OCI-LY3 (cell line): Measurements from ENCODE around the gene ZNF827.

Source experiments
- H2AFZ ChIP-seq: fragments of 200-600, 300-600 bp; shearing (Covaris generic); 2 replicates; pipeline ENCODE4 v1.6.0; 2014; ENCODE audit warnings: antibody characterized with exemption, low read depth, low read length
- H3K27ac ChIP-seq: fragments of 200-600, 300-600 bp; sonication (generic); 2 replicates; pipeline ENCODE4 v1.5.1; 2014; ENCODE audit warnings: mild to moderate bottlenecking, low read length, moderate library complexity, mixed read lengths
- H3K27me3 ChIP-seq: fragments of 200-600, 300-600 bp; sonication (generic); 2 replicates; pipeline ENCODE4 v1.6.1; 2014; ENCODE audit warnings: low read depth, low read length, mixed read lengths
- H3K36me3 ChIP-seq: fragments of 200-600, 300-600 bp; sonication (generic); replicated peaks from 2 replicates; pipeline ENCODE3; 2014; ENCODE audit warnings: low read depth, low read length, mixed read lengths
- H3K4me1 ChIP-seq: fragments of 300-600, 200-600 bp; sonication (generic); 2 replicates; pipeline ENCODE4 v1.6.1; 2014; ENCODE audit warnings: low read length, mixed read lengths
- H3K4me2 ChIP-seq: fragments of 200-600, 300-600 bp; sonication (generic); 2 replicates; pipeline ENCODE4 v1.6.1; 2014; ENCODE audit warnings: low read length, mixed read lengths
- H3K4me3 ChIP-seq: fragments of 300-600, 200-600 bp; sonication (generic); 2 replicates; pipeline ENCODE4 v1.5.1; 2014; ENCODE audit warnings: antibody characterized with exemption, mild to moderate bottlenecking, low read length, moderate library complexity
- H3K79me2 ChIP-seq: fragments of 300-600, 200-600 bp; shearing (Covaris generic); 2 replicates; pipeline ENCODE4 v1.6.1; 2014; ENCODE audit warnings: mild to moderate bottlenecking, low read length, mixed read lengths
- H3K9ac ChIP-seq: fragments of 300-600, 200-600 bp; shearing (Covaris generic); 2 replicates; pipeline ENCODE4 v1.6.0; 2014; ENCODE audit warnings: mild to moderate bottlenecking, low read length, moderate library complexity
- H3K9me3 ChIP-seq: fragments of 200-600, 300-600 bp; shearing (Covaris generic); 2 replicates; pipeline ENCODE4 v1.6.1; 2014; ENCODE audit warnings: low read length, mixed read lengths; ENCODE audit not compliant: insufficient read depth
- H4K20me1 ChIP-seq: fragments of 200-600, 300-600 bp; sonication (generic); 2 replicates; pipeline ENCODE4 v1.6.1; 2016; ENCODE audit warnings: low read length, mixed read lengths; ENCODE audit not compliant: insufficient read depth
- EZH2phosphoT487 ChIP-seq: fragments of 200-600 bp; shearing (Covaris generic); IDR thresholded peaks from 2 replicates; pipeline ENCODE4 v1.6.1; 2018; ENCODE audit warnings: antibody characterized with exemption, mixed run types, low read depth
- TF ChIP-seq, protein P1 (sequence below): fragments of 200-600, 300-600 bp; sonication (generic); IDR thresholded peaks from 2 replicates; pipeline ENCODE4 v1.5.1; 2014; ENCODE audit warnings: antibody characterized with exemption, low read length, low read depth

ZNF827 gene

DNA sequence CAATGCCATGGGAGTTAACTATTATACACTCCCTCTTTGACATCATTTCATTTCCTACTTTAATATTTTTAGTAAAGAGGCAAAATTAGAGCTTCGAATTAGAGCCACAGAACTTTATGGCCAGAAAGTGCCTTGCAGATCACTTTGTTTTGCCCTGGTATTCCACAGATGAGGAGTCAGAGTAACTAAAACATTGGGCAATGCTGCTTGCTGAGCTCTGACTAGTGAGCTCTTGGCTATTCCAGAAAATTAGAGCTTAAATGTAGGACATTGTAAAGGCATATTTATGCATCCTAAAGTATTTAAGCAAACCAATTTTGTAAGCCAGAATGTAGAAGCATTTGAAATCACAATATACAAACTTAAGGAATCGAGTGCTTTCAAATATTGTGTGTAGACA is 6.3 kb upstream of the ZNF827 start:
- TF ChIP-seq, protein P1, sequence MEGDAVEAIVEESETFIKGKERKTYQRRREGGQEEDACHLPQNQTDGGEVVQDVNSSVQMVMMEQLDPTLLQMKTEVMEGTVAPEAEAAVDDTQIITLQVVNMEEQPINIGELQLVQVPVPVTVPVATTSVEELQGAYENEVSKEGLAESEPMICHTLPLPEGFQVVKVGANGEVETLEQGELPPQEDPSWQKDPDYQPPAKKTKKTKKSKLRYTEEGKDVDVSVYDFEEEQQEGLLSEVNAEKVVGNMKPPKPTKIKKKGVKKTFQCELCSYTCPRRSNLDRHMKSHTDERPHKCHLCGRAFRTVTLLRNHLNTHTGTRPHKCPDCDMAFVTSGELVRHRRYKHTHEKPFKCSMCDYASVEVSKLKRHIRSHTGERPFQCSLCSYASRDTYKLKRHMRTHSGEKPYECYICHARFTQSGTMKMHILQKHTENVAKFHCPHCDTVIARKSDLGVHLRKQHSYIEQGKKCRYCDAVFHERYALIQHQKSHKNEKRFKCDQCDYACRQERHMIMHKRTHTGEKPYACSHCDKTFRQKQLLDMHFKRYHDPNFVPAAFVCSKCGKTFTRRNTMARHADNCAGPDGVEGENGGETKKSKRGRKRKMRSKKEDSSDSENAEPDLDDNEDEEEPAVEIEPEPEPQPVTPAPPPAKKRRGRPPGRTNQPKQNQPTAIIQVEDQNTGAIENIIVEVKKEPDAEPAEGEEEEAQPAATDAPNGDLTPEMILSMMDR: no peak
- no peak for TF ChIP-seq EZH2phosphoT487
- H3K9ac ChIP-seq: no peak overlapping the region
- H3K27ac ChIP-seq: no peak overlapping the region
- H3K9me3 ChIP-seq: no peaks in the 10 kb centered on the region
- H3K27me3 ChIP-seq: peaks cover 49% of the 10 kb centered on the region
- peaks cover 4% of the 10 kb centered on the region for H3K4me1 ChIP-seq
- H3K79me2 ChIP-seq: no peaks in the 10 kb centered on the region
- no peaks in the 10 kb centered on the region for H3K36me3 ChIP-seq
- H2AFZ ChIP-seq: no peak overlapping the region
- H3K4me2 ChIP-seq: no peak overlapping the region
- H3K4me3 ChIP-seq: no peak overlapping the region
- no peaks in the 10 kb centered on the region for H4K20me1 ChIP-seq

DNA sequence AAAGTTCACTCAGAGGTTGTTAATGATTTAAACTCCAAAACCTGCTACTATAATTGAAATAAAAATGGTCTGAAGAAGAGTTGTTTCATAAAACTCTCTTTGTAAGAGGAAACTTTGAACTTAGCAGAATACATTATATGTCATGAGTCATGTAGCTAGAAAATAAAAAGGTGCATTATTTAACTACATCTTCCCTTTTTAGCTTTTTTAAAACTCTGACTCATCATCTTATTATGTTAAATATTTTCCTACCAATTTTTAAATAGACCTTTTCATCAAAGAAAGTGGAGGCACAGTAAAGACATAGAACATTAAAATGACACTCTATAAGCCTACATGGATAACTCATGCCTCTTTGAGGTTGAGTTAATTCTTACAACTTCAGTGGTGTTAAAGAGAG is 1.2 kb upstream of the ZNF827 start:
- no peaks in the 10 kb centered on the region for H3K36me3 ChIP-seq
- no peak for TF ChIP-seq EZH2phosphoT487
- TF ChIP-seq, protein P1: no peak
- H3K9ac ChIP-seq: 0 out of 2 replicates have a peak overlapping the region, but pooled peaks have one; percentile 97
- H3K9me3 ChIP-seq: no peaks in the 10 kb centered on the region
- no peak overlapping the region for H3K27ac ChIP-seq
- peak overlapping the region; percentile 87 for H3K4me3 ChIP-seq
- H3K4me2 ChIP-seq: peak overlapping the region; percentile 72
- H3K4me1 ChIP-seq: peaks cover 24% of the 10 kb centered on the region
- no peak overlapping the region for H2AFZ ChIP-seq
- peaks cover 4% of the 10 kb centered on the region; the same call in 1 of the 2 replicates for H3K27me3 ChIP-seq
- H4K20me1 ChIP-seq: no peaks in the 10 kb centered on the region
- H3K79me2 ChIP-seq: peaks cover 33% of the 10 kb centered on the region

DNA sequence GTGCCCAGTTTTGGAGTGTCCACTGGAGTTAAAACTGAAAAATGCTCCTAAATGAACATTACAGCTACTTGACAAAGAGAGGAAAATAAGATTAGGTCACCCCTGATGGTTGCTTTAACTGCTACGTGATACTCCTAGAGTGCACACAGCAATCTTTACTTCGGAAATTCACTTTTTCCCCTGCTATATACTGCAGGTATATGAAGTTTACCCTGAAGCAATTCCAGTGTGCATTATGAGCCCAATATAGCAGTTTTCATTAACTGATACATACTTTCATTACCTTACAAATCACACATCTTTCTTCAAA is 773 bp upstream of the ZNF827 start:
- Histone ChIP-seq H4K20me1 (peaks cover 2% of the 10 kb centered on the region), H3K9me3 (no peaks in the 10 kb centered on the region), H2AFZ (no peak overlapping the region), H3K9ac (peak overlapping the region; percentile 97), H3K79me2 (peaks cover 37% of the 10 kb centered on the region), H3K4me1 (peaks cover 29% of the 10 kb centered on the region), H3K27ac (no peak overlapping the region), H3K36me3 (no peaks in the 10 kb centered on the region), H3K4me2 (peak overlapping the region; percentile 72), H3K27me3 (peaks cover 4% of the 10 kb centered on the region; the same call in 1 of the 2 replicates), H3K4me3 (peak overlapping the region; percentile 87)
- no peak for TF ChIP-seq EZH2phosphoT487
- TF ChIP-seq, protein P1: no peak

DNA sequence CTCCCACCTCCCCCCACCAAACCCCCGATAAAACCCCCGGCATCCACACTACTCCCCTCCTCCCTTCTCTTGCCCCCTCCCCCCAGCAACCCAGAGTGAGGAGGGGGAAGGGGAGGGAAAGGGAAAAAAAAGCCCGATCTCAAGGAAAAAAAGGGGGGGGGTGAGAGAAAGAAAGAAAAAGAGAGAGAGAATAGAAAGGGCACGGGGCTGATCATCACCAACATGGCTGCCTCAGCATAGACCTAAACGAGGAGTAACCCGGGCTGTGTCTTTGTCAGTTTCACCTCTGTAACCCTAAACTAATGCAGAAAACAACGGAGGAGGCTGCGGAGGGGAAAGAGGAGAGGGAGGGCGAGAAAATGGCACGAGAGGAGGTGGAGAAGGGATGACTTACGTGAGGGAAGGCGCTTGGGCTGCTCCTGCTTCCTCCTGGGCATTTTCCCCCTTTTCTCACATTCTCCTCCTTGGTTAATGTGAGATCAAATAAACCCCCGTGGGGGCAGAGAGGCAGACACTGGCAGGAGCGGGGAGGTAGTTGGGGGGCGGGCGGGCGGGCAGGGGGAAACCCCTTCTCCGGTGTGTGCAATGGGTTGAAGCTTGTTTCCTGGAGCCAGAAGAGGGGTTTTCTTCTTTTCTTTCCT is 532 bp downstream of the ZNF827 start:
- Histone ChIP-seq H3K4me1 (peaks cover 36% of the 10 kb centered on the region), H3K4me3 (peak overlapping the region; percentile 87), H3K27ac (peak overlapping the region; percentile 72), H4K20me1 (peaks cover 10% of the 10 kb centered on the region), H2AFZ (peak overlapping the region; percentile 71), H3K27me3 (peaks cover 4% of the 10 kb centered on the region; the same call in 1 of the 2 replicates), H3K79me2 (peaks cover 51% of the 10 kb centered on the region), H3K9me3 (no peaks in the 10 kb centered on the region), H3K9ac (peak overlapping the region; percentile 97), H3K36me3 (peaks cover under 1% of the 10 kb centered on the region), H3K4me2 (peak overlapping the region; percentile 72)
- TF ChIP-seq EZH2phosphoT487: no peak
- TF ChIP-seq, protein P1: no peak
